Endothelial cell (in vitro differentiated cells): ENCODE results near the gene ADAM12. TPM values are rescaled to one million over a fixed set of nuclear protein-coding genes. Genes with fewer than 3 reads are reported as not detected.

Source experiments
- DNase-seq: peaks from one replicate; pipeline ENCODE4 v3.0.0; 2021; ENCODE audit warnings: low spot score
- H3K27ac Mint-ChIP-seq: one replicate; pipeline ENCODE4 v1.8.0; 2021; ENCODE audit warnings: mixed read lengths, inconsistent platforms; ENCODE audit not compliant: unreplicated experiment
- H3K27me3 Mint-ChIP-seq: one replicate; pipeline ENCODE4 v1.8.0; 2021; ENCODE audit warnings: mild to moderate bottlenecking, moderate library complexity, mixed read lengths, inconsistent platforms; ENCODE audit not compliant: unreplicated experiment
- H3K36me3 Mint-ChIP-seq: one replicate; pipeline ENCODE4 v1.8.0; 2021; ENCODE audit warnings: mild to moderate bottlenecking, low read depth, mixed read lengths, inconsistent platforms; ENCODE audit not compliant: unreplicated experiment
- H3K4me1 Mint-ChIP-seq: one replicate; pipeline ENCODE4 v1.8.0; 2021; ENCODE audit warnings: mild to moderate bottlenecking, mixed read lengths, inconsistent platforms; ENCODE audit not compliant: unreplicated experiment
- H3K4me3 Mint-ChIP-seq: one replicate; pipeline ENCODE4 v1.8.0; 2021; ENCODE audit warnings: mild to moderate bottlenecking, mixed read lengths, inconsistent platforms; ENCODE audit not compliant: unreplicated experiment
- H3K9me3 Mint-ChIP-seq: one replicate; pipeline ENCODE4 v1.8.0; 2021; ENCODE audit warnings: mixed read lengths, inconsistent platforms; ENCODE audit not compliant: unreplicated experiment
- CTCF ChIP-seq: fragments of 200-600 bp; sonication (generic); IDR thresholded peaks from one replicate; pipeline ENCODE4 v1.5.0; 2021; ENCODE audit warnings: antibody characterized with exemption; ENCODE audit not compliant: unreplicated experiment
- total RNA-seq: library from RNA; stranded (reverse); fragmentation: NEBNext Ultra II Directional; extraction: Animal tissue kit (Norgen Biotek cat#: 25700); gene quantifications from one replicate; pipeline ENCODE4 v1.2.1, GENCODE V29; 2021; ENCODE audit not compliant: unreplicated experiment

Gene ADAM12
- total RNA-seq, 1 donor from 2014 or later: 9.0 TPM

GRCh38 chr10:126224967-126225671 is 163.2 kb downstream of the ADAM12 start:
- Mint-ChIP-seq H3K27me3 (peaks cover 2% of the 10 kb centered on the region), H3K4me3 (no peak overlapping the region), H3K36me3 (no peaks in the 10 kb centered on the region), H3K9me3 (no peaks in the 10 kb centered on the region), H3K4me1 (peaks cover 6% of the 10 kb centered on the region), H3K27ac (no peak overlapping the region)
- no peak for DNase-seq
- no peak for TF ChIP-seq CTCF

- Mint-ChIP-seq H3K27ac (no peak overlapping the region), H3K36me3 (no peaks in the 10 kb centered on the region), H3K9me3 (no peaks in the 10 kb centered on the region), H3K27me3 (peaks cover 2% of the 10 kb centered on the region), H3K4me3 (no peak overlapping the region), H3K4me1 (no peaks in the 10 kb centered on the region)
- TF ChIP-seq CTCF: no peak
- no peak for DNase-seq
These were observed 164.7 kb downstream of the ADAM12 start for GRCh38 chr10:126223512-126224067.

GRCh38 chr10:126222736-126223511 is 165.4 kb downstream of the ADAM12 start:
- no peak for TF ChIP-seq CTCF
- Mint-ChIP-seq H3K27ac (no peak overlapping the region), H3K4me1 (no peaks in the 10 kb centered on the region), H3K36me3 (no peaks in the 10 kb centered on the region), H3K27me3 (peaks cover 2% of the 10 kb centered on the region), H3K9me3 (no peaks in the 10 kb centered on the region), H3K4me3 (no peak overlapping the region)
- DNase-seq: no peak

- H3K4me1 Mint-ChIP-seq: no peaks in the 10 kb centered on the region
- no peaks in the 10 kb centered on the region for H3K36me3 Mint-ChIP-seq
- H3K27me3 Mint-ChIP-seq: peaks cover 2% of the 10 kb centered on the region
- DNase-seq: no peak
- H3K27ac Mint-ChIP-seq: no peak overlapping the region
- no peaks in the 10 kb centered on the region for H3K9me3 Mint-ChIP-seq
- no peak for TF ChIP-seq CTCF
- H3K4me3 Mint-ChIP-seq: no peak overlapping the region
These were observed 166.4 kb downstream of the ADAM12 start for GRCh38 chr10:126221874-126222273.
